ENCODE data around the gene MEGF11.

MEGF11 gene

GRCh38 chr15:66270932-66271331 is 17.4 kb upstream of the MEGF11 start (continued):
- TF ChIP-seq TSHZ2 (CRISPR knock-in tag; IDR thresholded peaks at IDR 0.05): no peak
- TF ChIP-seq TCF4 (CRISPR knock-in tag; IDR thresholded peaks at IDR 0.05; ENCODE audit: borderline replicate concordance): no peak

GRCh38 chr15:66269326-66270090 is 16.0 kb upstream of the MEGF11 start:
- no peak for TF ChIP-seq PPARA (CRISPR knock-in tag; IDR thresholded peaks at IDR 0.05; ENCODE audit: borderline replicate concordance)
- TF ChIP-seq TOX (CRISPR knock-in tag; IDR thresholded peaks at IDR 0.05; ENCODE audit: borderline replicate concordance): no peak
- no peak for TF ChIP-seq TSHZ2 (CRISPR knock-in tag; IDR thresholded peaks at IDR 0.05)
- TF ChIP-seq POU6F1 (CRISPR knock-in tag; IDR thresholded peaks at IDR 0.05; ENCODE audit: borderline replicate concordance, low read depth): no peak
- no peak for TF ChIP-seq CSRNP3 (CRISPR knock-in tag; IDR thresholded peaks at IDR 0.05)
- ATAC-seq: peak; percentile 78

GRCh38 chr15:66264859-66265513 is 11.4 kb upstream of the MEGF11 start:
- ATAC-seq: no peak
- TF ChIP-seq CSDC2 (CRISPR knock-in tag; IDR thresholded peaks at IDR 0.05) (no peak), RARB (CRISPR knock-in tag; IDR thresholded peaks at IDR 0.05) (no peak), POU6F1 (CRISPR knock-in tag; IDR thresholded peaks at IDR 0.05; ENCODE audit: borderline replicate concordance, low read depth) (no peak), CSRNP3 (CRISPR knock-in tag; IDR thresholded peaks at IDR 0.05) (no peak), TCF4 (CRISPR knock-in tag; IDR thresholded peaks at IDR 0.05; ENCODE audit: borderline replicate concordance) (no peak), ARNTL (CRISPR knock-in tag; IDR thresholded peaks at IDR 0.05; ENCODE audit: borderline replicate concordance, low read depth) (no peak), SNAI2 (CRISPR knock-in tag; IDR thresholded peaks at IDR 0.05) (no peak), ZNF70 (CRISPR knock-in tag; IDR thresholded peaks at IDR 0.05) (no peak), ZC3H10 (CRISPR knock-in tag; IDR thresholded peaks at IDR 0.05) (no peak), OSR1 (CRISPR knock-in tag; IDR thresholded peaks at IDR 0.05) (no peak), CREB5 (CRISPR knock-in tag; IDR thresholded peaks at IDR 0.05; ENCODE audit: low read depth) (no peak), TOX (CRISPR knock-in tag; IDR thresholded peaks at IDR 0.05; ENCODE audit: borderline replicate concordance) (no peak), ZNF565 (CRISPR knock-in tag; conservative IDR thresholded peaks at IDR 0.05; ENCODE audit: low read depth) (no peak), ZNF8 (CRISPR knock-in tag; IDR thresholded peaks at IDR 0.05) (no peak), ESRRG (CRISPR knock-in tag; IDR thresholded peaks at IDR 0.05) (no peak), ZFP3 (CRISPR knock-in tag; IDR thresholded peaks at IDR 0.05) (no peak), TSHZ2 (CRISPR knock-in tag; IDR thresholded peaks at IDR 0.05) (no peak)
